Adrenal gland (tissue), 5 donors: ENCODE data around the gene PTTG1IP2.

Experiments used
- CTCF ChIP-seq, 6 experiments: fragments of 450-650 bp in 4 of 6; fragments of 200-600 bp in 2 of 6; sonication (generic) in 1 of 6; IDR thresholded peaks; 1 replicate in 5 of 6; 2 replicates in 1 of 6; pipeline versions ENCODE4 v1.5.1 to v1.8.0; 2016 to 2021; ENCODE audit warnings: antibody characterized with exemption in 6 of 6, mild to moderate bottlenecking in 2 of 6, moderate library complexity in 1 of 6
- POLR2A ChIP-seq, 2 donors: fragments of 450-650 bp; IDR thresholded peaks; one replicate each; pipeline ENCODE4 v1.6.1; 2017; ENCODE audit warnings: antibody characterized with exemption in 2 of 2, mild to moderate bottlenecking in 2 of 2, moderate library complexity in 1 of 2
- donor health status: DM: no; HTN: no; CAD: no.

- TF ChIP-seq CTCF (IDR thresholded peaks at IDR 0.05), result no peak
- no peak for TF ChIP-seq POLR2A (IDR thresholded peaks at IDR 0.05)
Observed at GRCh38 chr7:90473814-90474213, 4.4 kb downstream of the PTTG1IP2 start.
